ENCODE results near the gene LMBRD1.

- TF ChIP-seq EP300 (IDR thresholded peaks at IDR 0.05) (no peak), POLR2A (IDR thresholded peaks at IDR 0.05) (no peak), CTCF (IDR thresholded peaks at IDR 0.05) (no peak), POLR2AphosphoS5 (IDR thresholded peaks at IDR 0.05) (no peak)
Measured at GRCh38 chr6:69690986-69691385, 105.8 kb downstream of the LMBRD1 start.
